Ovary (tissue), 9 donors: ENCODE measurements around the gene THEM4. TPM values are rescaled to one million over a fixed set of nuclear protein-coding genes. Genes with fewer than 3 reads are reported as not detected.

ENCODE experiments used
- DNase-seq, 5 donors: peaks; one replicate each; pipeline ENCODE4 v3.0.0-alpha.2; 2019 to 2020
- H3K27ac ChIP-seq, 2 donors: fragments of 200-600 bp; one replicate each; pipeline versions ENCODE4 v1.5.1 to v1.8.0; 2019 to 2022
- H3K27me3 ChIP-seq: fragments of 200-600 bp; one replicate; pipeline ENCODE4 v1.8.0; 2022
- H3K36me3 ChIP-seq: fragments of 200-600 bp; sonication (generic); one replicate; pipeline ENCODE4 v1.5.1; 2019
- H3K4me1 ChIP-seq: one replicate; pipeline ENCODE4 v1.8.1; 2013; ENCODE audit warnings: mild to moderate bottlenecking, moderate library complexity; ENCODE audit not compliant: insufficient read depth
- H3K4me3 ChIP-seq: fragments of 200-600 bp; sonication (generic); one replicate; pipeline ENCODE4 v1.5.1; 2017
- H3K9me3 ChIP-seq, 2 donors: fragments of 200-600 bp in 1 of 2; sonication (generic) in 1 of 2; one replicate each; pipeline versions ENCODE4 v1.5.1 to v1.8.1; 2013 to 2019; ENCODE audit warnings: mild to moderate bottlenecking in 1 of 2, moderate library complexity in 1 of 2
- EP300 ChIP-seq: sonication (generic); formaldehyde crosslinking; IDR thresholded peaks from one replicate; pipeline ENCODE4 v1.6.1; 2017; ENCODE audit warnings: antibody characterized with exemption
- POLR2A ChIP-seq: fragments of 450-650 bp; IDR thresholded peaks from one replicate; pipeline ENCODE4 v1.6.1; 2017; ENCODE audit warnings: antibody characterized with exemption, mild to moderate bottlenecking, moderate library complexity
- WGBS, 3 donors: extraction: QIAGEN DNeasy Blood & Tissue Kit in 1 of 3; methylation state at CpG; one replicate each; pipeline versions ENCODE4 v1.1.5 to v1.1.7; 2013 to 2017; 5-methylcytosine and 5-hydroxymethylcytosine counted together
- intact Hi-C, 4 donors: fragments of 100-400 bp; cut with DNase I; formaldehyde crosslinking; loops; one replicate each; pipeline versions ENCODE4 v1.11.0 to v1.15.1; 2022 to 2023
- polyA plus RNA-seq, 2 donors: library from polyadenylated mRNA; stranded (reverse); fragments of 200-250 nt in 1 of 2; fragments of 350-450 nt in 1 of 2; fragmentation: Illumina TruSeq in 1 of 2; extraction: RNeasy Lipid Tissue Mini Kit (QIAGEN cat#74804) in 1 of 2; gene quantifications; one replicate each; pipeline ENCODE4 v1.2.3, GENCODE V29; 2013 to 2014
- total RNA-seq, 7 donors: library from RNA; depleted of rRNA in 2 of 7; stranded (reverse); fragments of >200 nt in 2 of 7; fragmentation: NEBNext Ultra II Directional in 3 of 7; extraction: Animal tissue kit (Norgen Biotek cat#: 25700) in 3 of 7; gene quantifications; one replicate each; pipeline versions ENCODE4 v1.1.0 to v1.2.4, GENCODE V29; 2016 to 2023
- TF ChIP-seq, protein P1 (sequence below), 3 donors: fragments of 450-650 bp in 2 of 3; fragments of 200-600 bp in 1 of 3; IDR thresholded peaks; one replicate each; pipeline versions ENCODE4 v1.5.1 to v1.8.0; 2016 to 2022; ENCODE audit warnings: antibody characterized with exemption in 3 of 3, mild to moderate bottlenecking in 1 of 3
- donor health status: DM: no; HTN: no; CAD: no; lungs with moderate emphysema.
- donor health status: DM: no; HTN: no; CAD: no.
- donor health status: Bipolar disorder and iron deficiency.
- donor health status: DM: yes; HTN: yes; CAD: no.
- donor health status: DM: no; HTN: no; CAD: no.
- donor health status: DM: yes; HTN: yes; CAD: no.

The THEM4 gene
- total and polyA plus RNA-seq, 9 donors = 10.4 to 21.8 (median 14.4) TPM

GRCh38 chr1:151860504-151861187 lies 48.7 kb downstream of the THEM4 start:
- H3K4me1 ChIP-seq = peaks cover 1% of the 10 kb centered on the region
- intact Hi-C loops = no loop called here
- no peaks in the 10 kb centered on the region for H3K36me3 ChIP-seq
- H3K27me3 ChIP-seq = no peaks in the 10 kb centered on the region
- no peak for DNase-seq
- 79 to 87% (median 83%) methylated on average over 6 to 7 of the region's 7 CpGs for WGBS, 3 donors
- no peak overlapping the region for H3K4me3 ChIP-seq
- TF ChIP-seq POLR2A = no peak
- TF ChIP-seq, protein P1, sequence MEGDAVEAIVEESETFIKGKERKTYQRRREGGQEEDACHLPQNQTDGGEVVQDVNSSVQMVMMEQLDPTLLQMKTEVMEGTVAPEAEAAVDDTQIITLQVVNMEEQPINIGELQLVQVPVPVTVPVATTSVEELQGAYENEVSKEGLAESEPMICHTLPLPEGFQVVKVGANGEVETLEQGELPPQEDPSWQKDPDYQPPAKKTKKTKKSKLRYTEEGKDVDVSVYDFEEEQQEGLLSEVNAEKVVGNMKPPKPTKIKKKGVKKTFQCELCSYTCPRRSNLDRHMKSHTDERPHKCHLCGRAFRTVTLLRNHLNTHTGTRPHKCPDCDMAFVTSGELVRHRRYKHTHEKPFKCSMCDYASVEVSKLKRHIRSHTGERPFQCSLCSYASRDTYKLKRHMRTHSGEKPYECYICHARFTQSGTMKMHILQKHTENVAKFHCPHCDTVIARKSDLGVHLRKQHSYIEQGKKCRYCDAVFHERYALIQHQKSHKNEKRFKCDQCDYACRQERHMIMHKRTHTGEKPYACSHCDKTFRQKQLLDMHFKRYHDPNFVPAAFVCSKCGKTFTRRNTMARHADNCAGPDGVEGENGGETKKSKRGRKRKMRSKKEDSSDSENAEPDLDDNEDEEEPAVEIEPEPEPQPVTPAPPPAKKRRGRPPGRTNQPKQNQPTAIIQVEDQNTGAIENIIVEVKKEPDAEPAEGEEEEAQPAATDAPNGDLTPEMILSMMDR (IDR thresholded peaks at IDR 0.05) = no peak
- TF ChIP-seq EP300 = no peak
- no peak overlapping the region for H3K27ac ChIP-seq
- no peaks in the 10 kb centered on the region for H3K9me3 ChIP-seq

DNA sequence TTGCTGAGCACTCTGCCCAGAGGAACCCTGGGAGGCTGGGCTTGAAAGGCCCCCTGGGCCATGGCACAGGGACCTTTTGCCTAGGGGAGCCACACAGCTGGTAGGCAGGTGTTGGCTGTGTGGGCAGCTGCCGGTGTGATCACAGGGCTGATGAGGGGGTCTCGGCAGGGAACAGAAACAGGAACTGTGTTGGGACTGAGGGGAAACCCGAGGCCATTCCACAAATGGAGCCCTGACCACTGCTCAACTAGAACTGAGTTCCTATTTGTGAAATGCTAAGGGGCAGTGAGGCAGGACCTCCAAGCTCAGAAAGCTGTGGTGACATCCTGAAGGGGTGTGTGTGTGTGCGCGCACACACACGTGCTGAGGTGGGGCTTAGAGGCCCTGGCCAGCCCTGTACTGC lies 49.4 kb downstream of the THEM4 start:
- H3K27me3 ChIP-seq = no peaks in the 10 kb centered on the region
- H3K4me1 ChIP-seq = peaks cover 1% of the 10 kb centered on the region
- no peak overlapping the region for H3K4me3 ChIP-seq
- H3K9me3 ChIP-seq = no peaks in the 10 kb centered on the region
- no peak for DNase-seq
- no peak overlapping the region for H3K27ac ChIP-seq
- no peaks in the 10 kb centered on the region for H3K36me3 ChIP-seq
- 86 to 91% (median 90%) methylated on average over 6 of the region's 6 CpGs for WGBS, 3 donors
- TF ChIP-seq, protein P1 (IDR thresholded peaks at IDR 0.05) = no peak
- TF ChIP-seq EP300 (no peak), POLR2A (no peak)
- intact Hi-C loops = no loop called here

- DNase-seq = no peak
- Histone ChIP-seq H3K4me1 (peaks cover 1% of the 10 kb centered on the region), H3K9me3 (no peaks in the 10 kb centered on the region), H3K36me3 (no peaks in the 10 kb centered on the region), H3K27me3 (no peaks in the 10 kb centered on the region), H3K27ac (no peak overlapping the region), H3K4me3 (no peak overlapping the region)
- no peak for TF ChIP-seq EP300
- no peak for TF ChIP-seq POLR2A
- TF ChIP-seq, protein P1 (IDR thresholded peaks at IDR 0.05) = no peak
- intact Hi-C loops = no loop called here
- WGBS, 3 donors = 91% methylated on average over 6 of the region's 6 CpGs
Observed at GRCh38 chr1:151858886-151859665, 50.2 kb downstream of the THEM4 start.

DNA sequence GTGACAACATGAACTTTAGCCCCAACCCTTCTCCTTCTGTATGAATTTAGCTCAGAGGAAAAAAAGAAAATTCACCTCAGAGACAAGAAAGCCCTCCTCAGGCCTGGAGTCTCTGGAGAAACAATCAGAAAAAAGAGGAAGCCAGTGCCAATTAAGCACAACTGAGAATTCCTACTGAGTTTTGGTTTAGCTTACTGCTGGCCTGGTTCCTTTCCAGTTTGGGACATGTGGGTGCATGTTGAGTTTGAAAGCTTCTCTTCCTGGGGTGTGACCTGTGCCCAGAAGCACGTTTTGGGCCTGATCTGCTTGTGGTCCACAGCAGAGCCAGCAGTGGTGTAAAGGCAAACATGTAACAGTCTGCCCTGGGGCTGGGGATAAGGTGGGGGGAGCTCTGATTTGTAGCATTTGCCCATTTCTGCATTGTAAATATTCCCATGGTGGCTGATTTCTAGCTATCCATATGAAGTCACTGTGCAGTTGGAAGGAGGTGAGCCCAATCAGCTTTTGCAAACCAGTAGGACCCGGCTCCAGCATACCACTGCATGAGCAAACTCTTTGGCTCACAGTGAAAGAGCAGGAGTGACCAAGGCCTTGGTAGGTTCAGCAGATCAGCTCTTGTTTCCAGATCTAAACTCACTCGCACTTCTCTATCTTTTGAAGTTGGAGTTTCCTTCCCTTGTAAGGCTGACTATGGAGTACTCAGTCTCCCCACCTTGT lies 51.1 kb downstream of the THEM4 start:
- 39 to 58% (median 54%) methylated on average over 3 of the region's 3 CpGs for WGBS, 3 donors
- H3K36me3 ChIP-seq = no peaks in the 10 kb centered on the region
- TF ChIP-seq POLR2A (no peak), EP300 (no peak)
- TF ChIP-seq, protein P1 (IDR thresholded peaks at IDR 0.05) = no peak
- no peak for DNase-seq
- intact Hi-C loops = no loop called here
- no peaks in the 10 kb centered on the region for H3K9me3 ChIP-seq
- H3K4me3 ChIP-seq = no peak overlapping the region
- no peak overlapping the region for H3K27ac ChIP-seq
- peaks cover 1% of the 10 kb centered on the region for H3K4me1 ChIP-seq
- no peaks in the 10 kb centered on the region for H3K27me3 ChIP-seq
